Measurements from ENCODE around the gene ARHGAP10.

The ARHGAP10 gene, protein sequence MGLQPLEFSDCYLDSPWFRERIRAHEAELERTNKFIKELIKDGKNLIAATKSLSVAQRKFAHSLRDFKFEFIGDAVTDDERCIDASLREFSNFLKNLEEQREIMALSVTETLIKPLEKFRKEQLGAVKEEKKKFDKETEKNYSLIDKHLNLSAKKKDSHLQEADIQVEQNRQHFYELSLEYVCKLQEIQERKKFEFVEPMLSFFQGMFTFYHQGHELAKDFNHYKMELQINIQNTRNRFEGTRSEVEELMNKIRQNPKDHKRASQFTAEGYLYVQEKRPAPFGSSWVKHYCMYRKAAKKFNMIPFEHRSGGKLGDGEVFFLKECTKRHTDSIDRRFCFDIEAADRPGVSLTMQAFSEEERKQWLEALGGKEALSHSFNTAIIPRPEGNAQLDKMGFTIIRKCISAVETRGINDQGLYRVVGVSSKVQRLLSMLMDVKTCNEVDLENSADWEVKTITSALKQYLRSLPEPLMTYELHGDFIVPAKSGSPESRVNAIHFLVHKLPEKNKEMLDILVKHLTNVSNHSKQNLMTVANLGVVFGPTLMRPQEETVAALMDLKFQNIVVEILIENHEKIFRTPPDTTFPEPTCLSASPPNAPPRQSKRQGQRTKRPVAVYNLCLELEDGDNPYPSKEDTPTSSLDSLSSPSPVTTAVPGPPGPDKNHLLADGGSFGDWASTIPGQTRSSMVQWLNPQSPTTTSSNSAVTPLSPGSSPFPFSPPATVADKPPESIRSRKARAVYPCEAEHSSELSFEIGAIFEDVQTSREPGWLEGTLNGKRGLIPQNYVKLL

GRCh38 chr4:147731580-147732517 is at the start of gene ARHGAP10:
TSS of gene ARHGAP10 (plus strand) at chr4:147732088. CDS start at chr4:147732302, 214 bp downstream.
- Histone ChIP-seq H3K27ac (ENCODE audit: low read depth, low read length) (peak within 1 kb of the TSS; percentile 79), H3K4me1 (ENCODE audit: control insufficient read depth in 1 of 2, insufficient read depth in 2 of 2, low read length in 2 of 2) (peaks cover 10 to 15% of the 10 kb centered on the region in 2 donors), H3K9me3 (ENCODE audit: control insufficient read depth in 1 of 2, low read length in 2 of 2) (no peaks in the 10 kb centered on the region), H3K9ac (ENCODE audit: low read depth in 1 of 2, low read length in 2 of 2) (peak within 1 kb of the TSS; percentile 82 to 86), H3K27me3 (ENCODE audit: control insufficient read depth in 1 of 2, insufficient read depth in 2 of 2, low read length in 2 of 2) (no peaks in the 10 kb centered on the region), H3K36me3 (ENCODE audit: control insufficient read depth in 1 of 2, insufficient read depth in 2 of 2, low read length in 2 of 2) (no peaks in the 10 kb centered on the region), H3K4me3 (ENCODE audit: low read depth in 1 of 2, low read length in 2 of 2) (peak within 1 kb of the TSS; percentile 87 to 88)

DNA sequence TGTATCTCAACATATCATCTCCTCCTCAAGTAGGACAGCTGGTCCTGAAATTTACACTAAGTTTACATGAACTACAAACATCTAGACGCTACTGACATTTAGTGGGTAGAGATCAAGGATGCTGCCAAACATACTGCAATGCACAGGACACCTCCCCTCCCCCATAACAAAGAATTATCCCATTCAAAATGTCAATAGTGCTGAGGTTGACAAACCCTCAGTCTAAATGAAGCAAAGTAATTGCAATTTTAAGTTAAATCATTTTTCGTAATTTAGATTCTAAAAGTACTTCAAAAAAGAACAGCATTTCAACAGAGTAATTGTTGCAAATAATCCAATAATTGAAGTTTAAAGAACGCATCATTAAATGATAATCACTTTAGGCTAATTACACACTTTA is 49.1 kb upstream of the ARHGAP10 start:
- Histone ChIP-seq H3K9me3 (ENCODE audit: control insufficient read depth in 1 of 2, low read length in 2 of 2) (no peaks in the 10 kb centered on the region), H3K36me3 (ENCODE audit: control insufficient read depth in 1 of 2, insufficient read depth in 2 of 2, low read length in 2 of 2) (peaks cover 3 to 12% of the 10 kb centered on the region in 2 donors), H3K9ac (ENCODE audit: low read depth in 1 of 2, low read length in 2 of 2) (peak overlapping the region in 1 of 2 donors; percentile 73), H3K4me1 (ENCODE audit: control insufficient read depth in 1 of 2, insufficient read depth in 2 of 2, low read length in 2 of 2) (peaks cover 0 to 11% of the 10 kb centered on the region in 2 donors), H3K4me3 (ENCODE audit: low read depth in 1 of 2, low read length in 2 of 2) (peak overlapping the region; percentile 90 to 97), H3K27me3 (ENCODE audit: control insufficient read depth in 1 of 2, insufficient read depth in 2 of 2, low read length in 2 of 2) (no peaks in the 10 kb centered on the region), H3K27ac (ENCODE audit: low read depth, low read length) (no peak overlapping the region)

DNA sequence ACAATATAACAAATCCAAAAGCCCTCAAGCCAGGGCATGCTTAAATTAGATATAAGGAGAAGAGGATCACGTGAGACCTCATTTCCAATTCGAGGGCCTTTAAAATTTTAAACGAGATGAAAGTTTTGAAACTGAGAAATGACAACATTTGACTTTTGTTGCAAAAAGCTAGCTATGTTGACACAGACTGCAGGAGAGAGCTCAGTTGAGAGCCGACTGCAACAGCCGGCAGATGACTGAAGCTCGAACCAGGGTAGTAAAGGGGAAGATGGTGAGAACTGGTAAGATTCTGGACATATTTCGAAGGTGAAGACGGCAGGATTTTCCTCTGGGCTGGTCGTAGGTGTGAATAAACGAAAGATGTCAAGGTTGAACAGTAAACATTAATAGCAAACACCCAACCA is 48.7 kb upstream of the ARHGAP10 start:
- peaks cover 0 to 12% of the 10 kb centered on the region in 2 donors for H3K36me3 ChIP-seq (ENCODE audit: control insufficient read depth in 1 of 2, insufficient read depth in 2 of 2, low read length in 2 of 2)
- peaks cover 0 to 11% of the 10 kb centered on the region in 2 donors for H3K4me1 ChIP-seq (ENCODE audit: control insufficient read depth in 1 of 2, insufficient read depth in 2 of 2, low read length in 2 of 2)
- no peaks in the 10 kb centered on the region for H3K27me3 ChIP-seq (ENCODE audit: control insufficient read depth in 1 of 2, insufficient read depth in 2 of 2, low read length in 2 of 2)
- H3K27ac ChIP-seq (ENCODE audit: low read depth, low read length), result no peak overlapping the region
- H3K9me3 ChIP-seq (ENCODE audit: control insufficient read depth in 1 of 2, low read length in 2 of 2), result no peaks in the 10 kb centered on the region
- peak overlapping the region; percentile 90 to 97 for H3K4me3 ChIP-seq (ENCODE audit: low read depth in 1 of 2, low read length in 2 of 2)
- peak overlapping the region; percentile 73 to 95 for H3K9ac ChIP-seq (ENCODE audit: low read depth in 1 of 2, low read length in 2 of 2)

DNA sequence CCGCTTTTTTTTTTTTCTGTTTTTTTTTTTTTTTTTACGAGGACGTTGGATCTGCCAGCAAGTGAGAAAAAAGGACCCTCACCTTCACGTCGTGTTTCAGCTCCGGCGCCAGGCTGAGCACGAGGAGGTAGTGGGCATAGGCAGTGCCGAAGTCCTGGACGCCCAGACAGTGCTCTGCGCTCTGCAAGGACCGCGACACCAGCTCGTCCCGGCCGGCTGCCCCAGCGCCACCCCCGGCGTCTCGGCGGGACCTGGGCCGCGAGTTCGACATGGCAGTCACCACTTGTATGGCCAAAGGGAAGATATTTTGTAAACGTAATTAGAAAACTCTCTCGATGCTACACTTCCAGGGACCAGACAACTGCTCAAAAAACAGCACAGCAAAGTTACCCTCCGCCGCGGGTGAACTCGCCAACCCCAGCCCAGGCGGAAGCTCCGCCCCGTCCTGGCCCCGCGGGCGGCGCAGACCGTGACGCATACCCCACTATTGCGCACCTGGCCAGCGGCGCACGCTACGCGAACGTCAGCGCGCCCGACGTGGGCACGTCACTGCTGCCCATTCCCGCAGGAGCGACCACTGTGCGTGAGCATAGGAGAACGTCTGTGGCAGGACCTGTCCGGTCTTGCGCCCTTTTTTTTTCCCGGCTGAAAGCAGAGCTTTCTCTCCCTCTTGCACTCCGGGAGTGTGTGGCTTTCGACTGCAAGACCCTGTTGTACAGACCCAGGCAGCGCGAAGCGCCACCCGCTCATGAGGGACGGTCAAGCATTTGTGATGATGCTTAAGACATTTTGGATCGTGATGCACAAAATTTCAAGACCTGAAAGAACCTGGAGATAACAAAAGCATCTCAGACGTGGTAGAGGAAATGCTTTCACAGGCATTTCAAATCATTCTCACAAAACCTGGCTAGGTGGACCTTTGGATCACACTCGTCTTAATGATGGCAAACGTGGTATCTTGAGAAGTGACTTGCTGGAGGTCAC is 47.9 kb upstream of the ARHGAP10 start, which contains the start of gene PRMT9:
Gene PRMT9, minus strand, starts transcription at position 447 of the 984 bp plus-strand sequence. Its CDS starts 176 bp downstream, at position 271.
- Histone ChIP-seq H3K36me3 (ENCODE audit: control insufficient read depth in 1 of 2, insufficient read depth in 2 of 2, low read length in 2 of 2) (peaks cover 0 to 3% of the 10 kb centered on the region in 2 donors), H3K4me3 (ENCODE audit: low read depth in 1 of 2, low read length in 2 of 2) (peak within 1 kb of the TSS; percentile 90 to 97), H3K27me3 (ENCODE audit: control insufficient read depth in 1 of 2, insufficient read depth in 2 of 2, low read length in 2 of 2) (no peaks in the 10 kb centered on the region), H3K9ac (ENCODE audit: low read depth in 1 of 2, low read length in 2 of 2) (peak within 1 kb of the TSS; percentile 73 to 95), H3K27ac (ENCODE audit: low read depth, low read length) (peak within 1 kb of the TSS; percentile 62), H3K9me3 (ENCODE audit: control insufficient read depth in 1 of 2, low read length in 2 of 2) (no peaks in the 10 kb centered on the region), H3K4me1 (ENCODE audit: control insufficient read depth in 1 of 2, insufficient read depth in 2 of 2, low read length in 2 of 2) (peaks cover 0 to 11% of the 10 kb centered on the region in 2 donors)

DNA sequence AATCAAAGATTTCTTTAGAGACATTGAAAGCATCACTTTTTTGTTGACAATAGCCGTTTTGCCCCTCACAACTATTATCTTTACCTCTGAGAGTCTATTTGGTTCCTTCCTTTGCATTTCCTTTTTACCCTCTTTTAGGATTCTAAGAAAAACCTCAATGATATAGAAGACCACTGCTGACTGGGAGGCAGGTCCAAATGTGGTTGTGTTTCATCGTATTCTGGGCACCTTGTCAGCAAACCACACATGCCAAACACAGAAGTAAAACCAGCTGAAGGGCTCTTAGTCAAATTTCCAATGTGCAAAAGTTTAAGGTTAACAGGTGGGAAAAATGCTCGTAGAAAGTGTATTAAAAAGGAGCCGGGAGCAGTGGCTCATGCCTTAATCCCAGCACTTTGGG is 42.8 kb upstream of the ARHGAP10 start:
- no peak overlapping the region for H3K9ac ChIP-seq (ENCODE audit: low read depth in 1 of 2, low read length in 2 of 2)
- peaks cover 0 to 5% of the 10 kb centered on the region in 2 donors for H3K4me1 ChIP-seq (ENCODE audit: control insufficient read depth in 1 of 2, insufficient read depth in 2 of 2, low read length in 2 of 2)
- H3K36me3 ChIP-seq (ENCODE audit: control insufficient read depth in 1 of 2, insufficient read depth in 2 of 2, low read length in 2 of 2), result no peaks in the 10 kb centered on the region
- H3K27ac ChIP-seq (ENCODE audit: low read depth, low read length), result no peak overlapping the region
- H3K27me3 ChIP-seq (ENCODE audit: control insufficient read depth in 1 of 2, insufficient read depth in 2 of 2, low read length in 2 of 2), result no peaks in the 10 kb centered on the region
- H3K4me3 ChIP-seq (ENCODE audit: low read depth in 1 of 2, low read length in 2 of 2), result no peak overlapping the region
- no peaks in the 10 kb centered on the region for H3K9me3 ChIP-seq (ENCODE audit: control insufficient read depth in 1 of 2, low read length in 2 of 2)

DNA sequence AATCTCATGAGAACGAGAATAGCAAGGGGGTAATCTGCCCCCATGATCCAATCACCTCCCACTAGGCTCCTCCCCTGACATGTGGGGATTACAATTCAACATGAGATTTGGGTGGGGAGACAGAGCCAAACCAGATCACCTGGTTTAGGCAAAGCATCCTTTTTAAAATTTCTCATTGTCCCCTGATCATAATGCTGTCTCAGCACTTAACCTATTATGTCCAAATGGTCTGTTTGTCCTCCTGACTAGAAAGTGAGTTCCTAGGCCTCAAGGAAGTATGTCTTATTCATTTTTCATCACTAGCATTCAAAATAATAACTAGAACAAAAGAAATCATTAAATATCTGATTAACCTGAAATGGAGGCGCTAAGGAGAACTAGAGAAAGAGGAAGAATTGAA is 40.1 kb upstream of the ARHGAP10 start:
- no peaks in the 10 kb centered on the region for H3K36me3 ChIP-seq (ENCODE audit: control insufficient read depth in 1 of 2, insufficient read depth in 2 of 2, low read length in 2 of 2)
- H3K4me3 ChIP-seq (ENCODE audit: low read depth in 1 of 2, low read length in 2 of 2), result no peak overlapping the region
- H3K27ac ChIP-seq (ENCODE audit: low read depth, low read length), result no peak overlapping the region
- H3K9me3 ChIP-seq (ENCODE audit: control insufficient read depth in 1 of 2, low read length in 2 of 2), result no peaks in the 10 kb centered on the region
- H3K4me1 ChIP-seq (ENCODE audit: control insufficient read depth in 1 of 2, insufficient read depth in 2 of 2, low read length in 2 of 2), result no peaks in the 10 kb centered on the region
- no peak overlapping the region for H3K9ac ChIP-seq (ENCODE audit: low read depth in 1 of 2, low read length in 2 of 2)
- no peaks in the 10 kb centered on the region for H3K27me3 ChIP-seq (ENCODE audit: control insufficient read depth in 1 of 2, insufficient read depth in 2 of 2, low read length in 2 of 2)

- Histone ChIP-seq H3K27ac (ENCODE audit: low read depth, low read length) (no peak overlapping the region), H3K27me3 (ENCODE audit: control insufficient read depth in 1 of 2, insufficient read depth in 2 of 2, low read length in 2 of 2) (no peaks in the 10 kb centered on the region), H3K9me3 (ENCODE audit: control insufficient read depth in 1 of 2, low read length in 2 of 2) (no peaks in the 10 kb centered on the region), H3K4me1 (ENCODE audit: control insufficient read depth in 1 of 2, insufficient read depth in 2 of 2, low read length in 2 of 2) (no peaks in the 10 kb centered on the region), H3K9ac (ENCODE audit: low read depth in 1 of 2, low read length in 2 of 2) (no peak overlapping the region), H3K36me3 (ENCODE audit: control insufficient read depth in 1 of 2, insufficient read depth in 2 of 2, low read length in 2 of 2) (no peaks in the 10 kb centered on the region), H3K4me3 (ENCODE audit: low read depth in 1 of 2, low read length in 2 of 2) (no peak overlapping the region)
Measured at GRCh38 chr4:147693218-147693617, 38.7 kb upstream of the ARHGAP10 start.

DNA sequence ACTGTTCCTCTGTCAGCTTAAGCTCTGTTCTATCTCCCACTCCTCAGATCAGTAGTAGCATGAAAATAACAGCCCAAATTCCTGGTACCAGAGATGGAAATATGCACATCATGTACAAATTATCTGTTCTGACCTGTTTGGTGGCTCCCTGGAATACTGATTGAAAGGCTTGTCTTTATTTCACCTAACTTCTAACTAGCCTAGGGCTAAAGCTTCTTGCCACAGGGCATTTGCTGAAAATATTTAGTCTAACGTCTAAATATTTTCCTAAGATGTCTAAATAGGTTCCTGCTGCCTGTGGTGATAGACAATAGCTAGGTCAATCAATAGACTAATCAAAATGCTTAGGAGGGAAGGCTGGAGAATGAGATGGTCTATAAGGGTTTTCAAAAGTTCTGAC is 35.0 kb upstream of the ARHGAP10 start:
- H3K4me3 ChIP-seq (ENCODE audit: low read depth in 1 of 2, low read length in 2 of 2), result no peak overlapping the region
- no peak overlapping the region for H3K27ac ChIP-seq (ENCODE audit: low read depth, low read length)
- no peaks in the 10 kb centered on the region for H3K36me3 ChIP-seq (ENCODE audit: control insufficient read depth in 1 of 2, insufficient read depth in 2 of 2, low read length in 2 of 2)
- no peaks in the 10 kb centered on the region for H3K9me3 ChIP-seq (ENCODE audit: control insufficient read depth in 1 of 2, low read length in 2 of 2)
- no peak overlapping the region for H3K9ac ChIP-seq (ENCODE audit: low read depth in 1 of 2, low read length in 2 of 2)
- H3K27me3 ChIP-seq (ENCODE audit: control insufficient read depth in 1 of 2, insufficient read depth in 2 of 2, low read length in 2 of 2), result no peaks in the 10 kb centered on the region
- no peaks in the 10 kb centered on the region for H3K4me1 ChIP-seq (ENCODE audit: control insufficient read depth in 1 of 2, insufficient read depth in 2 of 2, low read length in 2 of 2)

DNA sequence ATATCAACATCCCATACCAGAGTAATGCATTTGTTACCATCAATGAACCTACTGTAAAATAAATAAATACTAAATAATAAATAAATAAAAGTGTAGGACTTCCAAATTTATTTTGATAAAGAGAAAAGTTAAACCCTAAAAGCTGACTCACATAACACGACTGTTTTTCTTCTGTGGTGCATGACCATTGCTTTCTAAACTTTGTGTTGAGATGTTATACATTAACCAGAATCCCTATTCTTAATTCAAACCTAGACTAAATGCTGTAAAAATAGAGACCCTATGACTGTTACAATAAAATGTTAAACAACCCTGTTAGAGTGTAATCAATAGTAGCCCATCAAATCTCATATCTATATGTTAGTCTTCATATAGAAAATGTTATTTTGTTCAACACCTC is 27.0 kb upstream of the ARHGAP10 start:
- Histone ChIP-seq H3K9ac (ENCODE audit: low read depth in 1 of 2, low read length in 2 of 2) (no peak overlapping the region), H3K4me1 (ENCODE audit: control insufficient read depth in 1 of 2, insufficient read depth in 2 of 2, low read length in 2 of 2) (no peaks in the 10 kb centered on the region), H3K27ac (ENCODE audit: low read depth, low read length) (no peak overlapping the region), H3K4me3 (ENCODE audit: low read depth in 1 of 2, low read length in 2 of 2) (no peak overlapping the region), H3K36me3 (ENCODE audit: control insufficient read depth in 1 of 2, insufficient read depth in 2 of 2, low read length in 2 of 2) (no peaks in the 10 kb centered on the region), H3K9me3 (ENCODE audit: control insufficient read depth in 1 of 2, low read length in 2 of 2) (no peaks in the 10 kb centered on the region), H3K27me3 (ENCODE audit: control insufficient read depth in 1 of 2, insufficient read depth in 2 of 2, low read length in 2 of 2) (no peaks in the 10 kb centered on the region)

Measured in duodenal mucosa (tissue), 2 donors.